Tibial nerve (tissue), 4 donors: Measurements from ENCODE around the gene CPA1. TPM values are rescaled to one million over a fixed set of nuclear protein-coding genes. Genes with fewer than 3 reads are reported as not detected.

Source experiments
- DNase-seq, 2 donors: peaks; one replicate each; pipeline ENCODE4 v3.0.0-alpha.2; 2019; ENCODE audit warnings: low spot score in 2 of 2
- H3K27ac ChIP-seq, 4 donors: fragments of 200-600 bp; sonication (generic) in 3 of 4; one replicate each; pipeline ENCODE4 v1.5.1; 2017 to 2019; ENCODE audit warnings: mild to moderate bottlenecking in 1 of 4
- H3K27me3 ChIP-seq, 2 donors: fragments of 200-600 bp; sonication (generic) in 1 of 2; one replicate each; pipeline versions ENCODE4 v1.5.1 to v1.6.0; 2017 to 2019
- H3K36me3 ChIP-seq, 3 donors: fragments of 200-600 bp; sonication (generic); one replicate each; pipeline ENCODE4 v1.5.1; 2018 to 2019
- H3K4me1 ChIP-seq, 4 donors: fragments of 200-600 bp; sonication (generic) in 3 of 4; one replicate each; pipeline ENCODE4 v1.5.1; 2017 to 2019
- H3K4me3 ChIP-seq, 4 donors: fragments of 200-600 bp; sonication (generic) in 3 of 4; one replicate each; pipeline ENCODE4 v1.5.1; 2017 to 2019; ENCODE audit warnings: mild to moderate bottlenecking in 1 of 4, moderate library complexity in 1 of 4
- H3K9me3 ChIP-seq, 4 donors: fragments of 200-600 bp; sonication (generic) in 3 of 4; one replicate each; pipeline ENCODE4 v1.5.1; 2017 to 2019
- CTCF ChIP-seq, 5 experiments: fragments of 200-600 bp in 3 of 5; fragments of 450-650 bp in 2 of 5; sonication (generic) in 3 of 5; IDR thresholded peaks; one replicate each; pipeline ENCODE4 v1.5.1; 2016 to 2019; ENCODE audit warnings: antibody characterized with exemption in 5 of 5, mild to moderate bottlenecking in 3 of 5, moderate library complexity in 2 of 5
- EP300 ChIP-seq, 2 donors: sonication (generic); formaldehyde crosslinking; IDR thresholded peaks; one replicate each; pipeline ENCODE4 v1.6.1; 2017; ENCODE audit warnings: antibody characterized with exemption in 2 of 2, mild to moderate bottlenecking in 1 of 2
- POLR2A ChIP-seq, 2 donors: fragments of 450-650 bp; IDR thresholded peaks; one replicate each; pipeline ENCODE4 v1.6.1; 2017; ENCODE audit warnings: antibody characterized with exemption in 2 of 2, mild to moderate bottlenecking in 2 of 2, moderate library complexity in 2 of 2
- WGBS, 2 donors: methylation state at CpG; one replicate each; pipeline ENCODE4 v1.1.5; 2018; 5-methylcytosine and 5-hydroxymethylcytosine counted together
- total RNA-seq, 4 donors: library from RNA; depleted of rRNA; stranded (reverse); fragments of >200 nt; gene quantifications; one replicate each; pipeline ENCODE4 v1.1.0, GENCODE V29; 2016

The CPA1 gene
- total RNA-seq, 4 donors from 2014 or later, result 2.9 to 37.8 (median 6.3) TPM

GRCh38 chr7:130360518-130360917, 19.8 kb upstream of the CPA1 start:
- H3K27ac ChIP-seq, result no peak overlapping the region
- DNase-seq, result no peak
- 90 to 93% methylated on average over 3 of the region's 3 CpGs for WGBS, 2 donors
- no peaks in the 10 kb centered on the region for H3K27me3 ChIP-seq
- no peaks in the 10 kb centered on the region for H3K36me3 ChIP-seq
- peaks cover 0 to 18% (median 0%) of the 10 kb centered on the region in 4 donors for H3K9me3 ChIP-seq
- no peak overlapping the region for H3K4me3 ChIP-seq
- TF ChIP-seq POLR2A (IDR thresholded peaks at IDR 0.05), result no peak
- TF ChIP-seq CTCF (IDR thresholded peaks at IDR 0.05), result no peak
- no peak for TF ChIP-seq EP300 (IDR thresholded peaks at IDR 0.05)
- H3K4me1 ChIP-seq, result peaks cover 0 to 23% (median 13%) of the 10 kb centered on the region in 4 donors

- H3K36me3 ChIP-seq, result no peaks in the 10 kb centered on the region
- DNase-seq, result no peak
- H3K27me3 ChIP-seq, result no peaks in the 10 kb centered on the region
- H3K4me3 ChIP-seq, result no peak overlapping the region
- TF ChIP-seq EP300 (IDR thresholded peaks at IDR 0.05), result no peak
- no peak for TF ChIP-seq POLR2A (IDR thresholded peaks at IDR 0.05)
- no peak for TF ChIP-seq CTCF (IDR thresholded peaks at IDR 0.05)
- H3K4me1 ChIP-seq, result peaks cover 0 to 16% (median 4%) of the 10 kb centered on the region in 4 donors
- no peak overlapping the region for H3K27ac ChIP-seq
- peaks cover 0 to 18% (median 0%) of the 10 kb centered on the region in 4 donors for H3K9me3 ChIP-seq
- 90 to 98% methylated on average over 6 to 7 of the region's 7 CpGs for WGBS, 2 donors
These were observed 18.6 kb upstream of the CPA1 start for GRCh38 chr7:130361681-130362080.

- H3K4me1 ChIP-seq, result peaks cover 0 to 10% (median under 1%) of the 10 kb centered on the region in 4 donors
- no peak for DNase-seq
- H3K4me3 ChIP-seq, result no peak overlapping the region
- H3K36me3 ChIP-seq, result no peaks in the 10 kb centered on the region
- 93 to 97% methylated on average over 7 to 10 of the region's 10 CpGs for WGBS, 2 donors
- peaks cover 0 to 18% (median 0%) of the 10 kb centered on the region in 4 donors for H3K9me3 ChIP-seq
- TF ChIP-seq CTCF (IDR thresholded peaks at IDR 0.05) (no peak), POLR2A (IDR thresholded peaks at IDR 0.05) (no peak), EP300 (IDR thresholded peaks at IDR 0.05) (no peak)
- no peaks in the 10 kb centered on the region for H3K27me3 ChIP-seq
- H3K27ac ChIP-seq, result no peak overlapping the region
These were observed 18.0 kb upstream of the CPA1 start for GRCh38 chr7:130362251-130362816.

- TF ChIP-seq POLR2A (IDR thresholded peaks at IDR 0.05) (no peak), EP300 (IDR thresholded peaks at IDR 0.05) (no peak), CTCF (IDR thresholded peaks at IDR 0.05) (no peak)
- no peaks in the 10 kb centered on the region for H3K27me3 ChIP-seq
- H3K9me3 ChIP-seq, result peaks cover 0 to 18% (median 0%) of the 10 kb centered on the region in 4 donors
- DNase-seq, result no peak
- no peaks in the 10 kb centered on the region for H3K36me3 ChIP-seq
- peaks cover 0 to 8% (median 0%) of the 10 kb centered on the region in 4 donors for H3K4me1 ChIP-seq
- H3K4me3 ChIP-seq, result no peak overlapping the region
- H3K27ac ChIP-seq, result no peak overlapping the region
- WGBS, 2 donors, result 77 to 83% methylated on average over 8 of the region's 8 CpGs
These were observed 17.1 kb upstream of the CPA1 start for GRCh38 chr7:130363026-130363847.

- 92 to 98% methylated on average over 4 of the region's 4 CpGs for WGBS, 2 donors
- Histone ChIP-seq H3K36me3 (no peaks in the 10 kb centered on the region), H3K4me1 (peaks cover 0 to 18% (median under 1%) of the 10 kb centered on the region in 4 donors), H3K4me3 (no peak overlapping the region), H3K9me3 (peaks cover 0 to 14% (median 0%) of the 10 kb centered on the region in 4 donors), H3K27ac (no peak overlapping the region), H3K27me3 (no peaks in the 10 kb centered on the region)
- TF ChIP-seq CTCF (IDR thresholded peaks at IDR 0.05), result no peak
- TF ChIP-seq POLR2A (IDR thresholded peaks at IDR 0.05), result no peak
- TF ChIP-seq EP300 (IDR thresholded peaks at IDR 0.05), result no peak
- no peak for DNase-seq
These were observed 15.8 kb upstream of the CPA1 start for GRCh38 chr7:130364451-130364850.
